ENCODE data around the gene SERTM1. TPM values are rescaled to one million over a fixed set of nuclear protein-coding genes. Genes with fewer than 3 reads are reported as not detected.
A peak's percentile ranks its signal among the peaks of the same experiment; 100 is the strongest.

SERTM1 gene
- polyA plus RNA-seq = not detected

GRCh38 chr13:36673838-36674326 lies at the start of gene SERTM1:
Gene SERTM1, plus strand, starts transcription at chr13:36674020. Its CDS starts 21,059 bp downstream, at chr13:36695079.
- peaks cover 4 to 16% (median 7%) of the 10 kb centered on the region in 3 donors for H3K27me3 Mint-ChIP-seq (ENCODE audit: low read depth in 3 of 3)
- H3K9me3 Mint-ChIP-seq = peaks cover 0 to 18% (median 2%) of the 10 kb centered on the region in 6 donors
- peak within 1 kb of the TSS in 2 of 5 donors; percentile 30 to 54 for H3K4me3 Mint-ChIP-seq
- H3K4me1 Mint-ChIP-seq = no peaks in the 10 kb centered on the region
- no peak for DNase-seq
- H3K36me3 Mint-ChIP-seq = no peaks in the 10 kb centered on the region
- no peak within 1 kb of the TSS for H3K27ac Mint-ChIP-seq

- Mint-ChIP-seq H3K9me3 (peaks cover 0 to 4% (median 0%) of the 10 kb centered on the region in 6 donors), H3K27ac (no peak overlapping the region), H3K27me3 (ENCODE audit: low read depth in 3 of 3) (peaks cover 0 to 2% (median 0%) of the 10 kb centered on the region in 3 donors), H3K4me1 (no peaks in the 10 kb centered on the region), H3K36me3 (peaks cover 0 to 3% (median 0%) of the 10 kb centered on the region in 3 donors), H3K4me3 (no peak overlapping the region)
- no peak for DNase-seq
Measured at GRCh38 chr13:36628377-36629056, 45.3 kb upstream of the SERTM1 start.

GRCh38 chr13:36629057-36629385 lies 44.8 kb upstream of the SERTM1 start:
- H3K27me3 Mint-ChIP-seq (ENCODE audit: low read depth in 3 of 3) = peaks cover 0 to 2% (median 0%) of the 10 kb centered on the region in 3 donors
- no peak for DNase-seq
- no peak overlapping the region for H3K27ac Mint-ChIP-seq
- H3K9me3 Mint-ChIP-seq = peaks cover 0 to 4% (median 0%) of the 10 kb centered on the region in 6 donors
- peaks cover 0 to 3% (median 0%) of the 10 kb centered on the region in 3 donors for H3K36me3 Mint-ChIP-seq
- H3K4me1 Mint-ChIP-seq = no peaks in the 10 kb centered on the region
- H3K4me3 Mint-ChIP-seq = no peak overlapping the region

- Mint-ChIP-seq H3K9me3 (peaks cover 0 to 4% (median 0%) of the 10 kb centered on the region in 6 donors), H3K27me3 (ENCODE audit: low read depth in 3 of 3) (peaks cover 0 to 2% (median 0%) of the 10 kb centered on the region in 3 donors), H3K4me3 (no peak overlapping the region), H3K4me1 (no peaks in the 10 kb centered on the region), H3K36me3 (peaks cover 0 to 3% (median 0%) of the 10 kb centered on the region in 3 donors), H3K27ac (no peak overlapping the region)
- no peak for DNase-seq
Measured at GRCh38 chr13:36630181-36630803, 43.5 kb upstream of the SERTM1 start.

- DNase-seq = no peak
- no peak overlapping the region for H3K27ac Mint-ChIP-seq
- no peaks in the 10 kb centered on the region for H3K36me3 Mint-ChIP-seq
- H3K4me3 Mint-ChIP-seq = no peak overlapping the region
- peaks cover 0 to 3% (median 0%) of the 10 kb centered on the region in 3 donors for H3K27me3 Mint-ChIP-seq (ENCODE audit: low read depth in 3 of 3)
- H3K9me3 Mint-ChIP-seq = peaks cover 0 to 4% (median 0%) of the 10 kb centered on the region in 6 donors
- H3K4me1 Mint-ChIP-seq = no peaks in the 10 kb centered on the region
Measured at GRCh38 chr13:36639610-36640009, 34.2 kb upstream of the SERTM1 start.

GRCh38 chr13:36650611-36651010 lies 23.2 kb upstream of the SERTM1 start:
- H3K36me3 Mint-ChIP-seq = no peaks in the 10 kb centered on the region
- H3K27me3 Mint-ChIP-seq (ENCODE audit: low read depth in 3 of 3) = peaks cover 0 to 3% (median 0%) of the 10 kb centered on the region in 3 donors
- H3K4me3 Mint-ChIP-seq = no peak overlapping the region
- H3K27ac Mint-ChIP-seq = no peak overlapping the region
- H3K4me1 Mint-ChIP-seq = no peaks in the 10 kb centered on the region
- H3K9me3 Mint-ChIP-seq = peaks cover 0 to 5% (median under 1%) of the 10 kb centered on the region in 6 donors
- DNase-seq = no peak

- H3K27me3 Mint-ChIP-seq (ENCODE audit: low read depth in 3 of 3) = peaks cover 0 to 5% (median 0%) of the 10 kb centered on the region in 3 donors
- H3K27ac Mint-ChIP-seq = no peak overlapping the region
- no peaks in the 10 kb centered on the region for H3K36me3 Mint-ChIP-seq
- DNase-seq = no peak
- H3K9me3 Mint-ChIP-seq = peaks cover 0 to 1% (median 0%) of the 10 kb centered on the region in 6 donors
- H3K4me1 Mint-ChIP-seq = no peaks in the 10 kb centered on the region
- H3K4me3 Mint-ChIP-seq = no peak overlapping the region
Measured at GRCh38 chr13:36665630-36666029, 8.2 kb upstream of the SERTM1 start.

GRCh38 chr13:36666477-36667229 lies 7.2 kb upstream of the SERTM1 start:
- Mint-ChIP-seq H3K27ac (no peak overlapping the region), H3K4me3 (no peak overlapping the region), H3K27me3 (ENCODE audit: low read depth in 3 of 3) (peaks cover 0 to 5% (median 0%) of the 10 kb centered on the region in 3 donors), H3K36me3 (no peaks in the 10 kb centered on the region), H3K4me1 (no peaks in the 10 kb centered on the region), H3K9me3 (peaks cover 0 to 4% (median 0%) of the 10 kb centered on the region in 6 donors)
- no peak for DNase-seq

- Mint-ChIP-seq H3K36me3 (no peaks in the 10 kb centered on the region), H3K4me1 (no peaks in the 10 kb centered on the region), H3K9me3 (peaks cover 0 to 12% (median under 1%) of the 10 kb centered on the region in 6 donors), H3K27ac (no peak overlapping the region), H3K27me3 (ENCODE audit: low read depth in 3 of 3) (peaks cover 4 to 10% (median 9%) of the 10 kb centered on the region in 3 donors), H3K4me3 (no peak overlapping the region)
- no peak for DNase-seq
Measured at GRCh38 chr13:36668316-36668715, 5.5 kb upstream of the SERTM1 start.

GRCh38 chr13:36673352-36673751 lies 468 bp upstream of the SERTM1 start:
- Mint-ChIP-seq H3K4me3 (no peak overlapping the region), H3K27ac (no peak overlapping the region), H3K4me1 (no peaks in the 10 kb centered on the region), H3K9me3 (peaks cover 0 to 15% (median 2%) of the 10 kb centered on the region in 6 donors), H3K36me3 (no peaks in the 10 kb centered on the region), H3K27me3 (ENCODE audit: low read depth in 3 of 3) (peaks cover 4 to 16% (median 7%) of the 10 kb centered on the region in 3 donors)
- no peak for DNase-seq

- Mint-ChIP-seq H3K36me3 (no peaks in the 10 kb centered on the region), H3K4me1 (no peaks in the 10 kb centered on the region), H3K9me3 (peaks cover 0 to 18% (median under 1%) of the 10 kb centered on the region in 6 donors), H3K27me3 (ENCODE audit: low read depth in 3 of 3) (peaks cover 4 to 16% (median 7%) of the 10 kb centered on the region in 3 donors), H3K4me3 (peak overlapping the region in 2 of 5 donors; percentile 30 to 54), H3K27ac (no peak overlapping the region)
- no peak for DNase-seq
Measured at GRCh38 chr13:36674337-36675212, 755 bp downstream of the SERTM1 start.

GRCh38 chr13:36675213-36675536 lies 1.4 kb downstream of the SERTM1 start:
- H3K4me1 Mint-ChIP-seq = no peaks in the 10 kb centered on the region
- H3K4me3 Mint-ChIP-seq = no peak overlapping the region
- H3K27ac Mint-ChIP-seq = no peak overlapping the region
- peaks cover 4 to 16% (median 7%) of the 10 kb centered on the region in 3 donors for H3K27me3 Mint-ChIP-seq (ENCODE audit: low read depth in 3 of 3)
- no peaks in the 10 kb centered on the region for H3K36me3 Mint-ChIP-seq
- H3K9me3 Mint-ChIP-seq = peaks cover 0 to 18% (median under 1%) of the 10 kb centered on the region in 6 donors
- no peak for DNase-seq

GRCh38 chr13:36680913-36681312 lies 7.1 kb downstream of the SERTM1 start:
- Mint-ChIP-seq H3K4me3 (no peak overlapping the region), H3K27ac (no peak overlapping the region), H3K9me3 (peaks cover 0 to 8% (median 0%) of the 10 kb centered on the region in 6 donors), H3K4me1 (no peaks in the 10 kb centered on the region), H3K27me3 (ENCODE audit: low read depth in 3 of 3) (peaks cover 0 to 4% (median 0%) of the 10 kb centered on the region in 3 donors), H3K36me3 (no peaks in the 10 kb centered on the region)
- DNase-seq = no peak

Data from immature natural killer cell (primary cell).